IPS DF 6.9 (cell line): ENCODE results near the gene CEP95.
"Not testable (repeated sequence)": the region's sequence is repeated elsewhere in the genome, so short reads cannot be mapped to it uniquely, and the experiment has no call there.

ENCODE experiments used
- DNase-seq: peaks from one replicate; pipeline ENCODE4 v3.0.0-alpha.2; 2013; ENCODE audit warnings: low read depth, low spot score
- H3K27ac ChIP-seq: one replicate; pipeline ENCODE4 v1.5.1; 2013; ENCODE audit warnings: low read length, control low read depth
- H3K27me3 ChIP-seq: 2 replicates; pipeline ENCODE4 v1.6.1; 2013; ENCODE audit warnings: mild to moderate bottlenecking, low read length; ENCODE audit not compliant: control insufficient read depth, insufficient read depth
- H3K36me3 ChIP-seq: 2 replicates; pipeline ENCODE4 v1.6.1; 2013; ENCODE audit warnings: low read length; ENCODE audit not compliant: control insufficient read depth, insufficient read depth
- H3K4me1 ChIP-seq: 2 replicates; pipeline ENCODE4 v1.6.1; 2013; ENCODE audit warnings: low read length; ENCODE audit not compliant: control insufficient read depth, insufficient read depth
- H3K4me3 ChIP-seq: 2 replicates; pipeline ENCODE4 v1.5.1; 2013; ENCODE audit warnings: mild to moderate bottlenecking, low read length
- H3K9me3 ChIP-seq: 2 replicates; pipeline ENCODE4 v1.6.1; 2013; ENCODE audit warnings: low read length, inconsistent platforms; ENCODE audit not compliant: control insufficient read depth, insufficient read depth
- WGBS: extraction: QIAGEN DNeasy Blood & Tissue Kit; methylation state at CpG from one replicate; pipeline ENCODE4 v1.1.7; 2013; ENCODE audit warnings: mixed read lengths, missing lambda C conversion rate; ENCODE audit not compliant: insufficient read length, insufficient coverage; 5-methylcytosine and 5-hydroxymethylcytosine counted together

CEP95 gene

DNA sequence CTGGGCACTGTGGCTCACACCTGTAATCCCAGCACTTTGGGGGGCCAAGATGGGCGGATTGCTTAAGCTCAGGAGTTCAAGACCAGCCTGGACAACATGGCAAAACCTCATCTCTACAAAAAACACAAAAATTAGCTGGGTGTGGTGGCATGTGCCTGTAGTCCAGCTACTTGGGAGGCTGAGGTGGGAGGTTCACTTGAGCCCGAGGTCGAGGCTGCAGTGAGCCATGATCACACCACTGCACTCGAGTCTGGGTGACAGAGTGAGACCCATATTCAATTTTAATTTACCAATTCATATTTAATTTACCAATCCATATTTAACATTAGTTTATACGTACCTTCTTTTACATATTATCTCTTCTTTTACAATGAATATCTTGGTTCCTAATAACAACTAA lies 11.5 kb upstream of the CEP95 start:
- not testable (repeated sequence) for H3K27me3 ChIP-seq, H3K4me3 ChIP-seq, H3K27ac ChIP-seq, H3K4me1 ChIP-seq, DNase-seq, H3K9me3 ChIP-seq
- 100% methylated on average over 1 of the region's 5 CpGs for whole genome bisulfite sequencing
- H3K36me3 ChIP-seq: peaks cover 15% of the 10 kb centered on the region; the same call in 1 of the 2 replicates

GRCh38 chr17:64496348-64496785 lies 10.4 kb upstream of the CEP95 start:
- Histone ChIP-seq H3K36me3 (peaks cover 20% of the 10 kb centered on the region; the same call in 1 of the 2 replicates), H3K4me1 (no peaks in the 10 kb centered on the region), H3K9me3 (no peaks in the 10 kb centered on the region), H3K27ac (no peak overlapping the region), H3K4me3 (peak overlapping the region; percentile 87), H3K27me3 (no peaks in the 10 kb centered on the region)
- no CpG with 5 or more reads among the region's 20 CpGs for WGBS
- DNase-seq: no peak

- Histone ChIP-seq H3K27ac (no peak within 1 kb of the TSS), H3K27me3 (no peaks in the 10 kb centered on the region), H3K36me3 (peaks cover 23% of the 10 kb centered on the region; the same call in 1 of the 2 replicates), H3K4me1 (no peaks in the 10 kb centered on the region), H3K4me3 (peak within 1 kb of the TSS; percentile 87), H3K9me3 (no peaks in the 10 kb centered on the region)
- whole genome bisulfite sequencing: no CpG with 5 or more reads among the region's 50 CpGs
- peak; percentile 73 for DNase-seq
Measured at GRCh38 chr17:64496786-64497564, 9.8 kb upstream of the CEP95 start, which contains the start of gene POLG2. Gene POLG2 (minus strand): TSS chr17:64497054. CDS start chr17:64496968, 86 bp downstream.

GRCh38 chr17:64497565-64498035 lies 9.2 kb upstream of the CEP95 start:
- WGBS: no CpG with 5 or more reads among the region's 4 CpGs
- Histone ChIP-seq H3K36me3 (peaks cover 29% of the 10 kb centered on the region; the same call in 1 of the 2 replicates), H3K4me1 (no peaks in the 10 kb centered on the region), H3K4me3 (peak overlapping the region; percentile 87; the same call in 1 of the 2 replicates), H3K27me3 (no peaks in the 10 kb centered on the region), H3K9me3 (no peaks in the 10 kb centered on the region), H3K27ac (no peak overlapping the region)
- no peak for DNase-seq

GRCh38 chr17:64498308-64499203 lies 8.2 kb upstream of the CEP95 start:
- no peak overlapping the region for H3K27ac ChIP-seq
- H3K4me1 ChIP-seq: no peaks in the 10 kb centered on the region
- no peaks in the 10 kb centered on the region for H3K9me3 ChIP-seq
- WGBS: no CpG with 5 or more reads among the region's 7 CpGs
- peaks cover 38% of the 10 kb centered on the region; the same call in 1 of the 2 replicates for H3K36me3 ChIP-seq
- no peak overlapping the region for H3K4me3 ChIP-seq
- no peaks in the 10 kb centered on the region for H3K27me3 ChIP-seq
- no peak for DNase-seq

- no CpG with 5 or more reads among the region's 6 CpGs for WGBS
- no peak for DNase-seq
- H3K4me3 ChIP-seq: no peak overlapping the region
- H3K4me1 ChIP-seq: no peaks in the 10 kb centered on the region
- H3K27ac ChIP-seq: no peak overlapping the region
- H3K9me3 ChIP-seq: no peaks in the 10 kb centered on the region
- H3K27me3 ChIP-seq: no peaks in the 10 kb centered on the region
- H3K36me3 ChIP-seq: peaks cover 42% of the 10 kb centered on the region; the same call in 1 of the 2 replicates
Measured at GRCh38 chr17:64499805-64500486, 6.8 kb upstream of the CEP95 start.

DNA sequence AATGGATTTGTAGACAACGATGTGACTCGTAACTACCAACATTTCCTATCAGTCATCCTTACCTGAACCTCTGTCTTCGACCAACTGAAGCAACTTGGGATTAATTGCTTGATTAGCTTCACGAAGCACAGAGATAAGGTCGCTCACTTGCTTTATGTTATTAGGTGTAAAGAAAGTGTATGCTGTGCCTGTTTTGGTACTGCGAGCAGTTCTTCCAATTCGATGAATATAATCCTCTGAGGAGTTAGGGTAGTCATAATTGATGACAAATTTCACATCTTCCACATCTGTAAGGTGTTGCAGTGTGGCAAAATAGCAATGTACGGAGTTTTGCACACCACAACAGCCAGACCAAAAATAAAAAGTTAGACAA lies 6.3 kb upstream of the CEP95 start:
- H3K4me3 ChIP-seq: no peak overlapping the region
- H3K27me3 ChIP-seq: no peaks in the 10 kb centered on the region
- H3K36me3 ChIP-seq: peaks cover 42% of the 10 kb centered on the region; the same call in 1 of the 2 replicates
- no peaks in the 10 kb centered on the region for H3K9me3 ChIP-seq
- no peak overlapping the region for H3K27ac ChIP-seq
- H3K4me1 ChIP-seq: no peaks in the 10 kb centered on the region
- no CpG with 5 or more reads among the region's 8 CpGs for WGBS
- DNase-seq: no peak

GRCh38 chr17:64500862-64501765 lies 5.7 kb upstream of the CEP95 start:
- H3K4me1 ChIP-seq: no peaks in the 10 kb centered on the region

GRCh38 chr17:64502021-64502420 lies 4.8 kb upstream of the CEP95 start:
- no peak for DNase-seq
- Histone ChIP-seq H3K4me3 (no peak overlapping the region), H3K27me3 (no peaks in the 10 kb centered on the region), H3K9me3 (no peaks in the 10 kb centered on the region), H3K36me3 (peaks cover 42% of the 10 kb centered on the region; the same call in 1 of the 2 replicates), H3K27ac (no peak overlapping the region), H3K4me1 (no peaks in the 10 kb centered on the region)
- no CpG with 5 or more reads among the region's 3 CpGs for WGBS

More at GRCh38 chr17:64500862-64501765, 5.7 kb upstream of the CEP95 start:
- H3K27ac ChIP-seq: no peak overlapping the region
- H3K36me3 ChIP-seq: peaks cover 42% of the 10 kb centered on the region; the same call in 1 of the 2 replicates
- no peaks in the 10 kb centered on the region for H3K9me3 ChIP-seq
- H3K27me3 ChIP-seq: no peaks in the 10 kb centered on the region
- WGBS: no CpG with 5 or more reads among the region's 11 CpGs
- no peak overlapping the region for H3K4me3 ChIP-seq
- DNase-seq: no peak
